GM20000 (cell line): ENCODE measurements around the gene TSGA10IP.
"Not testable (repeated sequence)": the region's sequence is repeated elsewhere in the genome, so short reads cannot be mapped to it uniquely, and the experiment has no call there.

Experiments
- DNase-seq: peaks from one replicate; pipeline ENCODE4 v3.0.0; 2012; ENCODE audit warnings: low spot score
- TF ChIP-seq, protein P1 (sequence below): IDR thresholded peaks from 2 replicates; pipeline ENCODE4 v1.5.1; 2012; ENCODE audit warnings: mild to moderate bottlenecking, control low read depth; ENCODE audit errors: extremely low read depth, missing control alignments

TSGA10IP gene

DNA sequence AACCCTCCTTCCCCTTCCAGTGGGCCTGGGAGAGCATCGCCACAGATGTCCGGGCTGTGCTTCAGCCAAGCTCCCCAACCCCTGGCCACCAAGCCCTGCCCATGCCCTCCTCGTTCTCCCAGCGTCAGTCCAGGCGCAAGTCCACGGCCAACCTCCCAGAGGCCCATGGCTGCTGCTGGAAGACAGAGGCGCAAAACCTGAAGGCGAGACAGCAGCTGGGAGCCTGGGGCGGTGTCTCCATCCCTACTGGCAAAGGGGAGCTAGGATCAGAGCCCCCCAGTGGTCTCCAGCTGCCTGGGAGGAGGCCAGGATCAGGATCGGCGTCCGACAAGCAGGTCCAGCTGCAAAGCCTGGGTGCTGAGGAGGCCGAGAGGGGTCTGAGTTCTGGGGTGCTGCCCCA is 1.9 kb downstream of the TSGA10IP start:
- TF ChIP-seq, protein P1, sequence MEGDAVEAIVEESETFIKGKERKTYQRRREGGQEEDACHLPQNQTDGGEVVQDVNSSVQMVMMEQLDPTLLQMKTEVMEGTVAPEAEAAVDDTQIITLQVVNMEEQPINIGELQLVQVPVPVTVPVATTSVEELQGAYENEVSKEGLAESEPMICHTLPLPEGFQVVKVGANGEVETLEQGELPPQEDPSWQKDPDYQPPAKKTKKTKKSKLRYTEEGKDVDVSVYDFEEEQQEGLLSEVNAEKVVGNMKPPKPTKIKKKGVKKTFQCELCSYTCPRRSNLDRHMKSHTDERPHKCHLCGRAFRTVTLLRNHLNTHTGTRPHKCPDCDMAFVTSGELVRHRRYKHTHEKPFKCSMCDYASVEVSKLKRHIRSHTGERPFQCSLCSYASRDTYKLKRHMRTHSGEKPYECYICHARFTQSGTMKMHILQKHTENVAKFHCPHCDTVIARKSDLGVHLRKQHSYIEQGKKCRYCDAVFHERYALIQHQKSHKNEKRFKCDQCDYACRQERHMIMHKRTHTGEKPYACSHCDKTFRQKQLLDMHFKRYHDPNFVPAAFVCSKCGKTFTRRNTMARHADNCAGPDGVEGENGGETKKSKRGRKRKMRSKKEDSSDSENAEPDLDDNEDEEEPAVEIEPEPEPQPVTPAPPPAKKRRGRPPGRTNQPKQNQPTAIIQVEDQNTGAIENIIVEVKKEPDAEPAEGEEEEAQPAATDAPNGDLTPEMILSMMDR, result no peak
- no peak for DNase-seq

DNA sequence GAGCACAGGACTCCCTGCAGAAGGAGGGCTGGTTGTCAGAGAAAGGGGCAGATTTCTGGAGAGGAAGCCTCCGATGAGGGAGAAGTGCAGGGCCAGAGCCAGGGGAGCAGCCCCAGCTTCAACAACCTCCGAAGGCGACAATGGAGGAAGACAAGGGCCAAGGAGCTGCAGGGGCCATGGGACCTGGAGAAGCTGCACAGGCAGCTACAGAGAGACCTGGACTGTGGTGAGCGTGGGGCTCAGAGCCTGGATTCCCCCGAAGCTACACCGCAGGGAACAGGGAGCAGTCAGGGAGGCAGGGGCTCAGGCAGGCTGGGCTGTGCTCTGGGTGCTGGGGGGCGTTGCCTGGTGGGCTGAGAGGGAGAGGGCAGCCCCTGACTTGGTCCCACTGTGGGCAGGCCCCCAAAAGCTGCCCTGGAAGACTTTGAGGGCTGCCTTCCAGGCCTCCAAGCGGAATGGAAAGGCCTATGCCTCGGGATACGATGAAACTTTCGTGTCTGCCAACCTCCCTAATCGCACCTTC is 2.4 kb downstream of the TSGA10IP start:
- TF ChIP-seq, protein P1, result no peak
- no peak for DNase-seq

DNA sequence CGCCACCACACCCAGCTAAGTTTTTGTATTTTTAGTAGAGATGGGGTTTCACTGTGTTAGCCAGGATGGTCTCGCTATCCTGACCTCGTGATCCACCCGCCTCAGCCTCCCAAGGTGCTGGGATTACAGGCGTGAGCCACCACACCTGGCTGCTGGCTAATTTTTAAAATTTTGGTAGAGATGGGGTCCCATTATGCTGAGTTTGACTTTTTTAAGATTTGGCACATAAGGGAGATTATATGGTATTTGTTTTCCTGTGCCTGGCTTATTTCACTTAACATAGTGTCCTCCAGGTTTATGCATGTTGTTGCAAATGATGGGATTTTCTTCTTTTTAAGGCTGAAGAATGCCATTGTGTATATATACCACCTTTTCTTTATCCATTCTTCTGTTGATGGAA is 5.4 kb downstream of the TSGA10IP start:
- DNase-seq, result not testable (repeated sequence)

DNA sequence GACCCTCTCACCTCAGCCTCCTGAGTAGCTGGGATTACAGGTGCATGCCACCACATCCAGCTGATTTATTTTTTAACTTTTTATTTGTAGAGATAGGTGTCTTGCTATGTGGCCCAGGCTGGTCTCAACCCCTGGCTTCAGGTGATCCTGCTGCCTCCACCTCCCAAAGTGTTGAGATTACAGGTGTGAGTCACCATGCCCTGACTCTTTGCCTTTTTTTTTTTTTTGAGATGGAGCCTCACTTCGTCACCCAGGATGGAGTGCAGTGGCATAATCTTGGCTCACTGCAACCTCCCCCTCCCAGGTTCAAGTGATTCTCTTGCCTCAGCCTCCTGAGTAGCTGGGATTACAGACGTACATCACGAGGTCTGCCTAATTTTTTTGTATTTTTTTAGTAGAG is 6.4 kb downstream of the TSGA10IP start:
- not testable (repeated sequence) for DNase-seq

DNA sequence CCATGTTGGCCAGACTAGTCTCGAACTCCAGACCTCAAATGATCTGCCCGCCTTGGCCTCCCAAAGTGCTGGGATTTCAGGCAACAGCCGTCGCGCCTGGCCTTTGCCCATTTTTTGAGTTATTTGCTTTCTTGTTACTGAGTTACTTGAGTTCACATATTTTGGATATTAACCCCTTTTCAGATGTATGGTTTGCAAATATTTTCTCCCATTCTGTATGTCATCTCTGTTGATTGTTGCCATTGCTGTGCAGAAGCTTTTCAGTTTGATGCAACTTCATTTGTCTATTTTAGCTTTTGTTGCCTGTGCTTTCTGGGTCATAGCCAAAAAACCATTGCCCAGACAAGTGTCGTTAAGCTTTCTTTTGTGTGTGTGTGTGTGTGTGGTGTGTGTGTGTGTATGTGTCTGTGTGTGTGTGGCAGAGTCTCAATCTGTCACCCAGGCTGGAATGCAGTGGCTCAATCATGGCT is 6.8 kb downstream of the TSGA10IP start:
- DNase-seq, result no peak

DNA sequence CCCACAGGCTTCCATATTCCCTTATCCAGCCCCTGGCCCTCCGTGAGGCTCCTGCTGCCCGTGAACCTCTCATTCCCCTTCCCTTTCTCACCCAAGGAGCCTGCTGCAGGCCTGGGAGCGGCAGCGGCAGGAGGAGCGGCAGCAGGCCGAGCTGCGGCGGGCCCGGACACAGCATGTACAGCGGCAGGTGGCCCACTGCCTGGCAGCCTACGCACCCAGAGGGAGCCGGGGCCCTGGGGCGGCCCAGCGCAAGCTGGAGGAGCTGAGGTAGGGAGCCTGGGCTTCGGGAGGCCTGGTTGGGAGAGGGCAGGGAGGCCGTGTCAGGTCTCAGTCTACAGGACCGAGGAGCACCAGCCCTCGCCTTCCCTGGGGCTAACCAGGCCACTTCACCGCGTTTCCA is 8.2 kb downstream of the TSGA10IP start:
- no peak for DNase-seq
- TF ChIP-seq, protein P1, result no peak

More for the DNA sequence above, 6.8 kb downstream of the TSGA10IP start:
- TF ChIP-seq, protein P1, result no peak

DNA sequence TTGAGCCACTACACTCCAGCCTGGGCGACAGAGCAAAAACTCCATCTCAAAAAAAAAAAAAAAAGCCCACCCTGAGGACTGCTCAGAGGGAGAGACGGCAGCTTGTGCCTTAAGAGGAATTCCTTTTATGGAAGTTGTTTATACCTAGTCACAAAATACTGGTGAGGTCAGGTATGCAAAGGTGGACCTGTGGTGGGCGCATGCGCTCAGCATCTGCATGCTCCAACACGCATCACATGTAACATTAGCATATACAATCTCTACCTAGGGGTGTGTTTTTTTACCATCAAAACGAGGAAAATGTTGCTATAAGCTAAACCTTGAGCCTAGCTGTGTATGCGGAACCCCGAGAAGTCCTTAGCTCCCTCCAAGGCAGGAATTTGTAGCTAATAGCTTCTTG is 9.5 kb downstream of the TSGA10IP start:
- TF ChIP-seq, protein P1, result no peak
- DNase-seq, result no peak

DNA sequence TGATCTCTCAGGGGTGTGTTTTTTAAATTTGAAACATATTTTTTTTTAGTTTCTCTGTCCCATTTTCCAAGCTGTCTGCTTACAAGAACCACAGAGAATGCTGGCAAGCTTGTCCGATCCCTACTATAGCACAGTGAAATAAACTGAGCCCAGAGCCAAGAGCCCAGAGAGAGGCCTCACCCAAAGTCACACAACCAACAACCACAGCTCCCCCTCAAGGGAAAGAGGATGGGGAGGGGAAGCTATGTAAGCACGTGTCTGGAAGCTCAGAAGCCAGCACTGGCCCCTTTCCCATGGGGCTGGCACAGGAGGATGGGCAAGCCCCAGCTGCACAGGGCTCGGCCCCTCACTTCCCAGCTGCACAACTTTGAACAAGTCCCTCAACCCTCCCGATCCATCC is 13.0 kb downstream of the TSGA10IP start:
- TF ChIP-seq, protein P1, result no peak
- DNase-seq, result no peak

DNA sequence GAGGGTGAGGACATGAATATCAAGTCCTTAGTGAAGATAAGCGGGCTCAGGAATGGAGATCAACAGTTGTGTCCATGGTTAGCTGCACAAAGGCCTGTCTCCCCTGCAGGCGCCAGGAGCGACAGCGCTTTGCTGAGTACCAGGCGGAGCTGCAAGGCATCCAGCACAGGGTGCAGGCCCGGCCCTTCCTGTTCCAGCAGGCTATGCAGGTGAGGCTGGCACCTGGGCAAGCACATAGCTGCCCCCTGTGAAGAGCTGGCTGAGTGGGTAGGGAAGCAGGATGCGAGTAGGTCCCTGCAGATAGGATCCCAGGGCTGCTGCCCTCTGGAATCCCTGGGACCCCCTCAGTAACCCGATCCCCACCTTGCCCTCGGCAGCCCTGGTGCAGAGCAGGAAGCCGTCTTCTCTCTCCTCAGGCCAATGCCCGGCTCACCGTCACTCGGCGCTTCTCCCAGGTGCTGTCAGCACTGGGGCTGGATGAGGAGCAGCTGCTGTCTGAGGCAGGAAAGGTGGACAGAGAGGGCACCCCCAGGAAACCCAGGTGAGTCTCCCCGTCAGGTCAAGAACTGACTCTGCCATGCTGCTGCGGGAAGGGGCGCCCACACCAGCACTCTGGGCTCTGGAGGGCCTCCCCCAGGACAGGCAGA is 13.6 kb downstream of the TSGA10IP start:
- DNase-seq, result no peak
- TF ChIP-seq, protein P1, result no peak
